Measurements from ENCODE around the gene MYO1B. TPM values are rescaled to one million over a fixed set of nuclear protein-coding genes. Genes with fewer than 3 reads are reported as not detected.

The MYO1B gene
- total and polyA plus RNA-seq, 12 donors = 8.7 to 32.4 (median 14.4) TPM

GRCh38 chr2:191212119-191212518 lies 33.1 kb upstream of the MYO1B start:
- Histone ChIP-seq H3K4me1 (no peaks in the 10 kb centered on the region), H3K9me3 (peaks cover 0 to 31% (median 13%) of the 10 kb centered on the region in 11 donors), H3K4me3 (no peak overlapping the region), H3K36me3 (no peaks in the 10 kb centered on the region), H3K27ac (no peak overlapping the region), H3K27me3 (no peaks in the 10 kb centered on the region)
- intact Hi-C loops (cut with DNase I) = no loop called here
- TF ChIP-seq CTCF (IDR thresholded peaks at IDR 0.05) = no peak
- DNase-seq = no peak
- ATAC-seq = no peak

GRCh38 chr2:191213333-191213732 lies 31.9 kb upstream of the MYO1B start:
- Histone ChIP-seq H3K27ac (no peak overlapping the region), H3K4me1 (peaks cover 0 to 11% (median 8%) of the 10 kb centered on the region in 9 donors), H3K27me3 (no peaks in the 10 kb centered on the region), H3K9me3 (peaks cover 0 to 31% (median 13%) of the 10 kb centered on the region in 11 donors), H3K36me3 (no peaks in the 10 kb centered on the region), H3K4me3 (no peak overlapping the region)
- ATAC-seq (no peak), DNase-seq (no peak)
- intact Hi-C loops (cut with DNase I) = no loop called here
- no peak for TF ChIP-seq CTCF (IDR thresholded peaks at IDR 0.05)

DNA sequence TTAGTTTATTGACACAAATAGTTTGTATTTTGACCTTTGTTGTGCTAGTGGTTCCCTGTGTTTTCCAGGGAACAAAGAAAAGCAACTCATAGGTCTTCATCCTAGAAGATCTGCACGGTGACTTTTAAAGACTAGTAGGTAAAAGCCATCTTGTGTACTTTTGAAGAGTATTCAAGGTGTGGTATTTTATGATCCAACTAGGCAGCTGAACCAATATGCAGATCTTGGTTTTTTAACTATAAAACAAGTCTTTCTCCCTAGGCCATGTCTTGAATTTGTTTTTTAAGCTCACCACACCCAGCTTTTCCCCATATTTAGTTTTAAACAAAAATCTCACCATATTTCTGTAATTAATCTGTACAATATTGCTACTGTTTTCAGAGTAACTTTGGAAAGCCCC lies 30.0 kb upstream of the MYO1B start:
- H3K4me1 ChIP-seq = peaks cover 0 to 16% (median 10%) of the 10 kb centered on the region in 9 donors
- no peak for TF ChIP-seq CTCF (IDR thresholded peaks at IDR 0.05)
- 94 to 95% methylated on average over 1 of the region's 1 CpG for WGBS, 2 donors
- intact Hi-C loops (cut with DNase I) = loop anchor here in 5 of 10 donors (5.0 kb wide), 3 partner anchors 48 to 307 kb away; no protein-coding TSS in a partner anchor
- peaks cover 0 to 26% (median 13%) of the 10 kb centered on the region in 11 donors for H3K9me3 ChIP-seq
- no peak overlapping the region for H3K4me3 ChIP-seq
- DNase-seq (no peak), ATAC-seq (no peak)
- H3K36me3 ChIP-seq = no peaks in the 10 kb centered on the region
- H3K27ac ChIP-seq = no peak overlapping the region
- H3K27me3 ChIP-seq = no peaks in the 10 kb centered on the region

DNA sequence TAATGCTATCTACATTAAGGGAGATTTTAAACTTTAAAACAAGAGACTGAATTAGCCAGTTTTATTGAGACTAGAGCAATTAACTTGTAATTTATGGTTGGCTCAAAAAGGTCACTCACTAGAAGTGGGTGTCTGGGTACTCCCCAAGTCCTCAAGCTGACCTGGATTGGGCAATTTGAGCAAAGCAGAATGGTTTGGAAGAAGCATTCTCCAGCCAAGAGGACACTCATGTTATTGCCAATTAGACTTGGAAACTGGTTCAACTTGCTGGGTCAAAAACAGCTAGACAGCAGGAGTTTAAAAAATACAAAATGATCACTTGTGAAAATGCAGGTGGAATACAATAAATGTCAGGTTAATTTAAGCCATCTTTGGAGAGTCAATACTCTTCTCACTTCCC lies 29.5 kb upstream of the MYO1B start:
- H3K9me3 ChIP-seq = peaks cover 0 to 23% (median 13%) of the 10 kb centered on the region in 11 donors
- peaks cover 0 to 16% (median 10%) of the 10 kb centered on the region in 9 donors for H3K4me1 ChIP-seq
- H3K27me3 ChIP-seq = no peaks in the 10 kb centered on the region
- ATAC-seq = peak in 1 of 8 donors; percentile 55
- intact Hi-C loops (cut with DNase I) = loop anchor here in 6 of 10 donors (2.0 to 5.0 kb wide), 4 partner anchors 48 to 307 kb away; no protein-coding TSS in a partner anchor
- no peak overlapping the region for H3K4me3 ChIP-seq
- no peaks in the 10 kb centered on the region for H3K36me3 ChIP-seq
- TF ChIP-seq CTCF (IDR thresholded peaks at IDR 0.05) = no peak
- DNase-seq = no peak
- H3K27ac ChIP-seq = no peak overlapping the region
